Nephron progenitor cell (in vitro differentiated cells): ENCODE results near the gene APOL5.
"Not testable (repeated sequence)": the region's sequence is repeated elsewhere in the genome, so short reads cannot be mapped to it uniquely, and the experiment has no call there.

Source experiments
- DNase-seq: peaks from one replicate; pipeline ENCODE4 v3.0.0; 2021
- H3K27ac Mint-ChIP-seq: 2 replicates; pipeline ENCODE4 v1.8.0; 2021; ENCODE audit warnings: mild to moderate bottlenecking, moderate library complexity, mixed read lengths
- H3K27me3 Mint-ChIP-seq: 2 replicates; pipeline ENCODE4 v1.8.0; 2021; ENCODE audit warnings: mild to moderate bottlenecking, low read depth, mixed read lengths; ENCODE audit not compliant: poor library complexity
- H3K36me3 Mint-ChIP-seq: 2 replicates; pipeline ENCODE4 v1.8.0; 2021; ENCODE audit warnings: low read depth, mixed read lengths
- H3K4me1 Mint-ChIP-seq: 2 replicates; pipeline ENCODE4 v1.8.0; 2021; ENCODE audit warnings: mixed read lengths
- H3K4me3 Mint-ChIP-seq: 2 replicates; pipeline ENCODE4 v1.8.0; 2021; ENCODE audit warnings: mild to moderate bottlenecking, moderate library complexity, mixed read lengths
- H3K9me3 Mint-ChIP-seq: 2 replicates; pipeline ENCODE4 v1.8.0; 2021; ENCODE audit warnings: mild to moderate bottlenecking, moderate library complexity, mixed read lengths
- CTCF ChIP-seq: fragments of 200-600 bp; sonication (generic); IDR thresholded peaks from 2 replicates; pipeline ENCODE4 v1.5.0; 2021; ENCODE audit warnings: antibody characterized with exemption

The APOL5 gene

GRCh38 chr22:35735542-35735941 is 17.9 kb downstream of the APOL5 start:
- Mint-ChIP-seq H3K4me1 (no peaks in the 10 kb centered on the region), H3K27me3 (peaks cover 2% of the 10 kb centered on the region), H3K27ac (peak overlapping the region; percentile 84), H3K4me3 (no peak overlapping the region), H3K36me3 (peaks cover 42% of the 10 kb centered on the region), H3K9me3 (no peaks in the 10 kb centered on the region)
- TF ChIP-seq CTCF, result no peak
- no peak for DNase-seq

GRCh38 chr22:35736166-35736565 is 18.5 kb downstream of the APOL5 start:
- Mint-ChIP-seq H3K4me3 (no peak overlapping the region), H3K27ac (peak overlapping the region; percentile 34), H3K36me3 (peaks cover 42% of the 10 kb centered on the region), H3K27me3 (peaks cover 2% of the 10 kb centered on the region), H3K4me1 (no peaks in the 10 kb centered on the region), H3K9me3 (no peaks in the 10 kb centered on the region)
- DNase-seq, result no peak
- TF ChIP-seq CTCF, result no peak

- Mint-ChIP-seq H3K36me3 (peaks cover 43% of the 10 kb centered on the region), H3K9me3 (no peaks in the 10 kb centered on the region), H3K4me1 (peaks cover 1% of the 10 kb centered on the region), H3K27ac (peak overlapping the region; percentile 34), H3K27me3 (peaks cover 2% of the 10 kb centered on the region), H3K4me3 (no peak overlapping the region)
- no peak for TF ChIP-seq CTCF
- no peak for DNase-seq
Observed at GRCh38 chr22:35736701-35737100, 19.0 kb downstream of the APOL5 start.

GRCh38 chr22:35737886-35738285 is 20.2 kb downstream of the APOL5 start:
- H3K4me1 Mint-ChIP-seq, H3K9me3 Mint-ChIP-seq, DNase-seq, H3K27me3 Mint-ChIP-seq, H3K4me3 Mint-ChIP-seq: not testable (repeated sequence)
- peak overlapping the region; percentile 80 for H3K27ac Mint-ChIP-seq
- peaks cover 54% of the 10 kb centered on the region for H3K36me3 Mint-ChIP-seq

GRCh38 chr22:35739076-35739930 is 21.6 kb downstream of the APOL5 start:
- Mint-ChIP-seq H3K27ac (peak overlapping the region; percentile 73), H3K4me1 (peaks cover 9% of the 10 kb centered on the region), H3K4me3 (no peak overlapping the region), H3K27me3 (no peaks in the 10 kb centered on the region), H3K36me3 (peaks cover 69% of the 10 kb centered on the region), H3K9me3 (no peaks in the 10 kb centered on the region)
- TF ChIP-seq CTCF, result peak; percentile 17
- no peak for DNase-seq

GRCh38 chr22:35739931-35740380 is 22.3 kb downstream of the APOL5 start:
- peaks cover 74% of the 10 kb centered on the region for H3K36me3 Mint-ChIP-seq
- TF ChIP-seq CTCF, result no peak
- H3K27me3 Mint-ChIP-seq, result no peaks in the 10 kb centered on the region
- DNase-seq, result no peak
- peaks cover 9% of the 10 kb centered on the region for H3K4me1 Mint-ChIP-seq
- H3K4me3 Mint-ChIP-seq, result no peak overlapping the region
- H3K9me3 Mint-ChIP-seq, result no peaks in the 10 kb centered on the region
- H3K27ac Mint-ChIP-seq, result no peak overlapping the region
